ENCODE measurements around the gene TSEN15. TPM values are rescaled to one million over a fixed set of nuclear protein-coding genes. Genes with fewer than 3 reads are reported as not detected.
"Not testable (repeated sequence)": the region's sequence is repeated elsewhere in the genome, so short reads cannot be mapped to it uniquely, and the experiment has no call there.

TSEN15 gene
- total RNA-seq, 2 experiments from 2014 or later: 44.1 to 48.9 TPM

GRCh38 chr1:184034761-184035379, 16.7 kb upstream of the TSEN15 start:
- H3K4me3 Mint-ChIP-seq: no peak overlapping the region
- ChIA-PET POLR2A (no interaction called here), CTCF (no interaction called here)
- peaks cover 81% of the 10 kb centered on the region for H3K27me3 Mint-ChIP-seq
- peaks cover 17% of the 10 kb centered on the region for H3K4me1 Mint-ChIP-seq
- no peaks in the 10 kb centered on the region for H3K9me3 Mint-ChIP-seq
- DNase-seq: no peak
- H3K27ac Mint-ChIP-seq: no peak overlapping the region
- H3K36me3 Mint-ChIP-seq (ENCODE audit: low read depth): no peaks in the 10 kb centered on the region

- no peak overlapping the region for H3K27ac Mint-ChIP-seq
Observed at GRCh38 chr1:184035719-184036516, 15.6 kb upstream of the TSEN15 start.

GRCh38 chr1:184036517-184036949, 15.0 kb upstream of the TSEN15 start:
- Mint-ChIP-seq H3K27me3 (peaks cover 79% of the 10 kb centered on the region), H3K9me3 (no peaks in the 10 kb centered on the region), H3K4me3 (peak overlapping the region; percentile 34), H3K36me3 (ENCODE audit: low read depth) (no peaks in the 10 kb centered on the region), H3K27ac (no peak overlapping the region), H3K4me1 (peaks cover 17% of the 10 kb centered on the region)
- CTCF ChIA-PET: no interaction called here
- no peak for DNase-seq
- POLR2A ChIA-PET: no interaction called here

More at GRCh38 chr1:184035719-184036516, 15.6 kb upstream of the TSEN15 start:
- H3K9me3 Mint-ChIP-seq: no peaks in the 10 kb centered on the region
- H3K36me3 Mint-ChIP-seq (ENCODE audit: low read depth): no peaks in the 10 kb centered on the region
- CTCF ChIA-PET: no interaction called here
- H3K4me3 Mint-ChIP-seq: peak overlapping the region; percentile 34
- peaks cover 17% of the 10 kb centered on the region for H3K4me1 Mint-ChIP-seq
- POLR2A ChIA-PET: no interaction called here
- DNase-seq: no peak
- H3K27me3 Mint-ChIP-seq: peaks cover 81% of the 10 kb centered on the region

GRCh38 chr1:184037849-184038591, 13.5 kb upstream of the TSEN15 start:
- H3K4me3 Mint-ChIP-seq: peak overlapping the region; percentile 43
- H3K4me1 Mint-ChIP-seq: peaks cover 17% of the 10 kb centered on the region
- no peak for DNase-seq
- POLR2A ChIA-PET: no interaction called here
- no peak overlapping the region for H3K27ac Mint-ChIP-seq
- CTCF ChIA-PET: interaction anchor here (0.6 to 1.1 kb wide), 2 partner anchors 17 to 134 kb away, joined by 3 read pairs; no protein-coding TSS in a partner anchor
- H3K36me3 Mint-ChIP-seq (ENCODE audit: low read depth): no peaks in the 10 kb centered on the region
- no peaks in the 10 kb centered on the region for H3K9me3 Mint-ChIP-seq
- H3K27me3 Mint-ChIP-seq: peaks cover 79% of the 10 kb centered on the region

GRCh38 chr1:184039126-184039525, 12.4 kb upstream of the TSEN15 start:
- H3K27ac Mint-ChIP-seq: no peak overlapping the region
- H3K4me3 Mint-ChIP-seq: no peak overlapping the region
- ChIA-PET CTCF (interaction anchor here (0.7 to 1.1 kb wide), 2 partner anchors 10 to 19 kb away, joined by 3 read pairs; no protein-coding TSS in a partner anchor), POLR2A (no interaction called here)
- peaks cover 76% of the 10 kb centered on the region for H3K27me3 Mint-ChIP-seq
- H3K36me3 Mint-ChIP-seq (ENCODE audit: low read depth): no peaks in the 10 kb centered on the region
- H3K9me3 Mint-ChIP-seq: no peaks in the 10 kb centered on the region
- no peak for DNase-seq
- H3K4me1 Mint-ChIP-seq: peaks cover 17% of the 10 kb centered on the region

GRCh38 chr1:184041731-184042130, 9.8 kb upstream of the TSEN15 start:
- H3K27me3 Mint-ChIP-seq: peaks cover 62% of the 10 kb centered on the region
- H3K4me3 Mint-ChIP-seq: no peak overlapping the region
- H3K27ac Mint-ChIP-seq: no peak overlapping the region
- DNase-seq: no peak
- POLR2A ChIA-PET: no interaction called here
- peaks cover 6% of the 10 kb centered on the region for H3K4me1 Mint-ChIP-seq
- no peaks in the 10 kb centered on the region for H3K36me3 Mint-ChIP-seq (ENCODE audit: low read depth)
- H3K9me3 Mint-ChIP-seq: no peaks in the 10 kb centered on the region
- CTCF ChIA-PET: no interaction called here

GRCh38 chr1:184043315-184043714, 8.2 kb upstream of the TSEN15 start:
- peaks cover 66% of the 10 kb centered on the region for H3K27me3 Mint-ChIP-seq

GRCh38 chr1:184044603-184045376, 6.7 kb upstream of the TSEN15 start:
- Mint-ChIP-seq H3K9me3 (no peaks in the 10 kb centered on the region), H3K27me3 (peaks cover 66% of the 10 kb centered on the region), H3K4me1 (no peaks in the 10 kb centered on the region), H3K27ac (no peak overlapping the region), H3K4me3 (no peak overlapping the region), H3K36me3 (ENCODE audit: low read depth) (no peaks in the 10 kb centered on the region)
- ChIA-PET POLR2A (no interaction called here), CTCF (no interaction called here)
- no peak for DNase-seq

More at GRCh38 chr1:184043315-184043714, 8.2 kb upstream of the TSEN15 start:
- H3K4me1 Mint-ChIP-seq; DNase-seq; H3K36me3 Mint-ChIP-seq (ENCODE audit: low read depth); H3K9me3 Mint-ChIP-seq; H3K27ac Mint-ChIP-seq; H3K4me3 Mint-ChIP-seq; POLR2A ChIA-PET: not testable (repeated sequence)
- CTCF ChIA-PET: interaction anchor here (0.6 to 1.2 kb wide), 2 partner anchors 8 to 16 kb away, joined by 4 to 6 read pairs; partner anchors contain the start of gene TSEN15

GRCh38 chr1:184047541-184047940, 4.0 kb upstream of the TSEN15 start:
- Mint-ChIP-seq H3K4me1 (peaks cover 16% of the 10 kb centered on the region), H3K27me3 (peaks cover 52% of the 10 kb centered on the region)
- POLR2A ChIA-PET; H3K36me3 Mint-ChIP-seq (ENCODE audit: low read depth); H3K9me3 Mint-ChIP-seq; CTCF ChIA-PET; DNase-seq; H3K27ac Mint-ChIP-seq; H3K4me3 Mint-ChIP-seq: not testable (repeated sequence)

GRCh38 chr1:184048561-184049240, 2.8 kb upstream of the TSEN15 start:
- H3K4me1 Mint-ChIP-seq: peaks cover 25% of the 10 kb centered on the region
- peaks cover 9% of the 10 kb centered on the region for H3K36me3 Mint-ChIP-seq (ENCODE audit: low read depth)
- no peak overlapping the region for H3K27ac Mint-ChIP-seq
- DNase-seq: no peak
- ChIA-PET POLR2A (no interaction called here), CTCF (no interaction called here)
- H3K27me3 Mint-ChIP-seq: peaks cover 40% of the 10 kb centered on the region
- H3K9me3 Mint-ChIP-seq: peaks cover 2% of the 10 kb centered on the region
- H3K4me3 Mint-ChIP-seq: no peak overlapping the region

GRCh38 chr1:184049291-184049690, 2.2 kb upstream of the TSEN15 start:
- DNase-seq: no peak
- Mint-ChIP-seq H3K4me1 (peaks cover 29% of the 10 kb centered on the region), H3K4me3 (no peak overlapping the region), H3K27ac (no peak overlapping the region), H3K36me3 (ENCODE audit: low read depth) (peaks cover 13% of the 10 kb centered on the region), H3K27me3 (peaks cover 39% of the 10 kb centered on the region), H3K9me3 (peaks cover 2% of the 10 kb centered on the region)
- ChIA-PET POLR2A (no interaction called here), CTCF (no interaction called here)

GRCh38 chr1:184049836-184050468, 1.6 kb upstream of the TSEN15 start:
- no peak overlapping the region for H3K27ac Mint-ChIP-seq

More at GRCh38 chr1:184049836-184050468, 1.6 kb upstream of the TSEN15 start:
- CTCF ChIA-PET: interaction anchor here (0.6 to 1.7 kb wide), 2 partner anchors 19 to 88 kb away, joined by 3 read pairs; no protein-coding TSS in a partner anchor
- POLR2A ChIA-PET: no interaction called here
- no peak for DNase-seq
- peaks cover 19% of the 10 kb centered on the region for H3K36me3 Mint-ChIP-seq (ENCODE audit: low read depth)
- H3K9me3 Mint-ChIP-seq: peaks cover 2% of the 10 kb centered on the region
- H3K4me1 Mint-ChIP-seq: peaks cover 31% of the 10 kb centered on the region
- peak overlapping the region; percentile 31 for H3K4me3 Mint-ChIP-seq
- peaks cover 38% of the 10 kb centered on the region for H3K27me3 Mint-ChIP-seq
